SK-N-SH treated with all-trans-retinoic acid at 6 μM for 48 hours (cell line): Measurements from ENCODE around the gene GRAMD2B.
"Not testable (repeated sequence)": the region's sequence is repeated elsewhere in the genome, so short reads cannot be mapped to it uniquely, and the experiment has no call there.

Experiments
- ATAC-seq: fragments of 200-7000 bp; cut with Tn5 transposase; 3 replicates; pipeline ENCODE4 v1.9.1; 2020; ENCODE audit warnings: mild to moderate bottlenecking, moderate library complexity
- ARNTL ChIP-seq: fragments of 450-650 bp; formaldehyde crosslinking; IDR thresholded peaks from 2 replicates; pipeline ENCODE4 v1.5.0; 2020; ENCODE audit warnings: low read depth, mild to moderate bottlenecking, moderate library complexity, borderline replicate concordance
- BACH2 ChIP-seq: fragments of 250-450 bp; sonication (Bioruptor Pico); IDR thresholded peaks from 2 replicates; pipeline ENCODE4 v1.9.0; 2021; ENCODE audit warnings: mild to moderate bottlenecking, borderline replicate concordance
- CREB5 ChIP-seq: fragments of 250-450 bp; sonication (Bioruptor Pico); IDR thresholded peaks from 2 replicates; pipeline ENCODE4 v1.5.1; 2020; ENCODE audit warnings: low read depth, mild to moderate bottlenecking, moderate library complexity
- CSRNP3 ChIP-seq: fragments of 250-450 bp; sonication (Bioruptor Pico); IDR thresholded peaks from 2 replicates; pipeline ENCODE4 v1.5.1; 2021; ENCODE audit warnings: mild to moderate bottlenecking, moderate library complexity
- ESRRG ChIP-seq: fragments of 250-450 bp; sonication (Bioruptor Pico); IDR thresholded peaks from 2 replicates; pipeline ENCODE4 v1.6.1; 2021; ENCODE audit warnings: mild to moderate bottlenecking
- GLIS3 ChIP-seq: fragments of 250-450 bp; sonication (Bioruptor Pico); IDR thresholded peaks from 2 replicates; pipeline ENCODE4 v1.5.0; 2020; ENCODE audit warnings: mild to moderate bottlenecking, moderate library complexity
- ISL1 ChIP-seq: fragments of 250-450 bp; sonication (Bioruptor Pico); IDR thresholded peaks from 2 replicates; pipeline ENCODE4 v2.1.2; 2022; ENCODE audit warnings: mild to moderate bottlenecking, moderate library complexity
- OSR1 ChIP-seq: fragments of 250-450 bp; sonication (Bioruptor Pico); IDR thresholded peaks from 2 replicates; pipeline ENCODE4 v1.8.0; 2022; ENCODE audit warnings: moderate library complexity, mild to moderate bottlenecking, inconsistent platforms
- PATZ1 ChIP-seq: fragments of 250-450 bp; sonication (Bioruptor Pico); IDR thresholded peaks from 2 replicates; pipeline ENCODE4 v1.8.0; 2020; ENCODE audit warnings: mild to moderate bottlenecking, moderate library complexity, borderline replicate concordance
- POU6F1 ChIP-seq: fragments of 250-450 bp; sonication (Bioruptor Pico); IDR thresholded peaks from 2 replicates; pipeline ENCODE4 v1.8.0; 2021; ENCODE audit warnings: low read depth, mild to moderate bottlenecking, moderate library complexity, borderline replicate concordance
- PPARA ChIP-seq: fragments of 250-450 bp; sonication (Bioruptor Pico); IDR thresholded peaks from 2 replicates; pipeline ENCODE4 v1.5.0; 2020; ENCODE audit warnings: mild to moderate bottlenecking, borderline replicate concordance
- RARB ChIP-seq: fragments of 250-450 bp; sonication (Bioruptor Pico); IDR thresholded peaks from 2 replicates; pipeline ENCODE4 v1.8.0; 2021; ENCODE audit warnings: mild to moderate bottlenecking, moderate library complexity
- SNAI2 ChIP-seq: fragments of 250-450 bp; sonication (Bioruptor Pico); IDR thresholded peaks from 2 replicates; pipeline ENCODE4 v1.5.0; 2020; ENCODE audit warnings: mild to moderate bottlenecking, moderate library complexity
- TCF4 ChIP-seq: fragments of 250-450 bp; sonication (Bioruptor Pico); IDR thresholded peaks from 2 replicates; pipeline ENCODE4 v1.8.0; 2021; ENCODE audit warnings: mild to moderate bottlenecking, moderate library complexity, borderline replicate concordance
- TOX ChIP-seq: fragments of 250-450 bp; sonication (Bioruptor Pico); IDR thresholded peaks from 2 replicates; pipeline ENCODE4 v1.8.0; 2021; ENCODE audit warnings: mild to moderate bottlenecking, moderate library complexity, borderline replicate concordance
- TSHZ2 ChIP-seq: fragments of 250-450 bp; sonication (Bioruptor Pico); IDR thresholded peaks from 2 replicates; pipeline ENCODE4 v1.5.0; 2020; ENCODE audit warnings: mild to moderate bottlenecking, moderate library complexity
- ZC3H10 ChIP-seq: fragments of 250-450 bp; sonication (Bioruptor Pico); IDR thresholded peaks from 2 replicates; pipeline ENCODE4 v1.5.1; 2021; ENCODE audit warnings: mild to moderate bottlenecking, moderate library complexity
- ZFP3 ChIP-seq: fragments of 250-450 bp; sonication (Bioruptor Pico); IDR thresholded peaks from 2 replicates; pipeline ENCODE4 v1.5.0; 2020; ENCODE audit warnings: mild to moderate bottlenecking, moderate library complexity
- ZFP30 ChIP-seq: fragments of 450-650 bp; formaldehyde crosslinking; IDR thresholded peaks from 2 replicates; pipeline ENCODE4 v1.5.0; 2022; ENCODE audit warnings: mild to moderate bottlenecking, moderate library complexity
- ZNF565 ChIP-seq: fragments of 450-650 bp; formaldehyde crosslinking; conservative IDR thresholded peaks from 2 replicates; pipeline ENCODE4 v1.5.0; 2020; ENCODE audit warnings: low read depth, mild to moderate bottlenecking, moderate library complexity
- ZNF70 ChIP-seq: fragments of 450-650 bp; formaldehyde crosslinking; IDR thresholded peaks from 2 replicates; pipeline ENCODE4 v1.5.0; 2020; ENCODE audit warnings: mild to moderate bottlenecking, moderate library complexity
- ZNF8 ChIP-seq: fragments of 450-650 bp; formaldehyde crosslinking; IDR thresholded peaks from 2 replicates; pipeline ENCODE4 v1.5.0; 2020; ENCODE audit warnings: mild to moderate bottlenecking, moderate library complexity

GRAMD2B gene

GRCh38 chr5:126395605-126396004, 27.6 kb upstream of the GRAMD2B start (continued):
- TF ChIP-seq ZC3H10 (no peak), SNAI2 (CRISPR knock-in tag) (no peak)

- ATAC-seq: not testable (repeated sequence)
Observed at GRCh38 chr5:126396721-126397120, 26.5 kb upstream of the GRAMD2B start.

GRCh38 chr5:126398791-126399190, 24.4 kb upstream of the GRAMD2B start:
- ATAC-seq: no peak
- no peak for TF ChIP-seq TCF4 (CRISPR knock-in tag)
- TF ChIP-seq RARB: no peak
- no peak for TF ChIP-seq GLIS3 (CRISPR knock-in tag)
- no peak for TF ChIP-seq POU6F1 (CRISPR knock-in tag)
- no peak for TF ChIP-seq ZFP3 (CRISPR knock-in tag)
- no peak for TF ChIP-seq BACH2 (CRISPR knock-in tag)
- TF ChIP-seq SNAI2 (CRISPR knock-in tag): no peak
- TF ChIP-seq ZNF70: no peak
- no peak for TF ChIP-seq TSHZ2 (CRISPR knock-in tag)
- no peak for TF ChIP-seq ARNTL (CRISPR knock-in tag)
- no peak for TF ChIP-seq ZFP30 (CRISPR knock-in tag)
- TF ChIP-seq ZC3H10: no peak
- no peak for TF ChIP-seq TOX (CRISPR knock-in tag)
- no peak for TF ChIP-seq ZNF565
- TF ChIP-seq ESRRG: no peak
- TF ChIP-seq ZNF8: no peak
- TF ChIP-seq CSRNP3: no peak

- TF ChIP-seq ESRRG: no peak
- TF ChIP-seq ISL1 (CRISPR knock-in tag): no peak
- TF ChIP-seq POU6F1 (CRISPR knock-in tag): no peak
- no peak for TF ChIP-seq SNAI2 (CRISPR knock-in tag)
- TF ChIP-seq ZFP3 (CRISPR knock-in tag): no peak
- TF ChIP-seq PATZ1 (CRISPR knock-in tag): no peak
- no peak for TF ChIP-seq ZNF565
- no peak for TF ChIP-seq CREB5 (CRISPR knock-in tag)
- TF ChIP-seq ZNF70: no peak
- TF ChIP-seq OSR1 (CRISPR knock-in tag): no peak
- no peak for TF ChIP-seq PPARA (CRISPR knock-in tag)
- TF ChIP-seq TCF4 (CRISPR knock-in tag): no peak
- no peak for TF ChIP-seq GLIS3 (CRISPR knock-in tag)
- no peak for TF ChIP-seq ZFP30 (CRISPR knock-in tag)
- no peak for TF ChIP-seq ZNF8
- no peak for TF ChIP-seq ARNTL (CRISPR knock-in tag)
- TF ChIP-seq RARB: no peak
- ATAC-seq: no peak
Observed at GRCh38 chr5:126400621-126401251, 22.5 kb upstream of the GRAMD2B start.
